ENCODE measurements around the gene AP4S1.
"Not testable (repeated sequence)": the region's sequence is repeated elsewhere in the genome, so short reads cannot be mapped to it uniquely, and the experiment has no call there.

AP4S1 gene

DNA sequence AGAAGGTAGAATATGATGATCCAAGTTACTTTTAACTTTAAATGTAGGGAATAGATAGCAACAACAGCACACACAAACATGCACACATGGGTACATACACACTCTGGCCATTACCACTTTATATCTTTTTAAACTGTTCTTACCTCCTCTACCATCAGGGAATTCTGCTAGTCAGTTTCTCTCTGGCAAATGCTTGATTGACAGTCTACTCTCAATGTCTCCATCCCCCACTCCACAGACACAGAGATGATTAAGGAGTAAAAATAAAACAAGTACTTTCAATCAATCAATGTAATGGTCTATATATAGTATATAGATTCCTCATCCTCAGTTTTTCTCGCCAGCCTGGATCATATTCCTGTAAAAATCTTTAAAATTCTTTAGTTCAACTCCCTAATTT is 16.9 kb downstream of the AP4S1 start:
- no peak overlapping the region for H3K4me3 ChIP-seq (replicated peaks; ENCODE audit: low read depth, low read length)
- no peak for DNase-seq (ENCODE audit: low read depth)
- TF ChIP-seq, protein P1, sequence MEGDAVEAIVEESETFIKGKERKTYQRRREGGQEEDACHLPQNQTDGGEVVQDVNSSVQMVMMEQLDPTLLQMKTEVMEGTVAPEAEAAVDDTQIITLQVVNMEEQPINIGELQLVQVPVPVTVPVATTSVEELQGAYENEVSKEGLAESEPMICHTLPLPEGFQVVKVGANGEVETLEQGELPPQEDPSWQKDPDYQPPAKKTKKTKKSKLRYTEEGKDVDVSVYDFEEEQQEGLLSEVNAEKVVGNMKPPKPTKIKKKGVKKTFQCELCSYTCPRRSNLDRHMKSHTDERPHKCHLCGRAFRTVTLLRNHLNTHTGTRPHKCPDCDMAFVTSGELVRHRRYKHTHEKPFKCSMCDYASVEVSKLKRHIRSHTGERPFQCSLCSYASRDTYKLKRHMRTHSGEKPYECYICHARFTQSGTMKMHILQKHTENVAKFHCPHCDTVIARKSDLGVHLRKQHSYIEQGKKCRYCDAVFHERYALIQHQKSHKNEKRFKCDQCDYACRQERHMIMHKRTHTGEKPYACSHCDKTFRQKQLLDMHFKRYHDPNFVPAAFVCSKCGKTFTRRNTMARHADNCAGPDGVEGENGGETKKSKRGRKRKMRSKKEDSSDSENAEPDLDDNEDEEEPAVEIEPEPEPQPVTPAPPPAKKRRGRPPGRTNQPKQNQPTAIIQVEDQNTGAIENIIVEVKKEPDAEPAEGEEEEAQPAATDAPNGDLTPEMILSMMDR (IDR thresholded peaks at IDR 0.05; ENCODE audit: low read length, missing control alignments): no peak

DNA sequence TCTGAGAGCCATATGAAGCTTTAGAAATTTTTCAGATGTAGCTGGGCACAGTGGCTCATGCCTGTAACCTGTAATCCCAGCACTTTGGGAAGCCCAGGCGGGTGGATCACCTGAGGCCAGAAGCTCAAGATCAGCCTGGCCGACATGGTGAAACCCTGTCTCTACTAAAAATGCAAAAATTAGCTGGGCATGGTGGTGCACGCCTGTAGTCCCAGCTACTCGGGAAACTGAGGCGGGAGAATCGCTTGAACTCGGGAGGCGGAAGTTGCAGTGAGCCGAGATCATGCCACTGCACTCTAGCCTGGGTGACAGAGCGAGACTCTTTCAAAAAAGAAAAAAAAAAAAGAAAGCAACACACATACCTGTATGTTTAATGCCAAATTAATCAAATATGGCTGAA is 17.4 kb downstream of the AP4S1 start:
- not testable (repeated sequence) for H3K4me3 ChIP-seq (replicated peaks; ENCODE audit: low read depth, low read length); DNase-seq (ENCODE audit: low read depth)

DNA sequence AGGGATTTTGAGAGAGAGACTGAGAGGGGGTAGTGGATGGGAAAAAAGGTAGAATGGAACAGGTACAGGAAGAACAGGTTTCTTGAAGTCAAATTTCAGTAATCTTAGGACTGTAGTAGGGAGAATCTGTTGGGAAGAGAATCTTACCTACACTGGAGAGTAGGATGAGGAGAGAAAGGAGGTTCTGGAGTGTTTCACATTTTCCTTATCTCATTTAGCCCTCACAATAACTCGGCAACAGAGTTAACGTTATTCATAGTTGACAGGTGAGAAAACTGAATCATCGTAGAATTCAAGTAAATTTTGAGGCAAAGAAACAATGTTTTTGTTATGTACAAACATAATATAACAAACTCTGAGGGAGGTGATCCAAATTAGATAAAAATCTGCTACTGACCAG is 17.9 kb downstream of the AP4S1 start:
- TF ChIP-seq, protein P1 (IDR thresholded peaks at IDR 0.05; ENCODE audit: low read length, missing control alignments): no peak
- DNase-seq (ENCODE audit: low read depth): no peak
- H3K4me3 ChIP-seq (replicated peaks; ENCODE audit: low read depth, low read length): no peak overlapping the region

DNA sequence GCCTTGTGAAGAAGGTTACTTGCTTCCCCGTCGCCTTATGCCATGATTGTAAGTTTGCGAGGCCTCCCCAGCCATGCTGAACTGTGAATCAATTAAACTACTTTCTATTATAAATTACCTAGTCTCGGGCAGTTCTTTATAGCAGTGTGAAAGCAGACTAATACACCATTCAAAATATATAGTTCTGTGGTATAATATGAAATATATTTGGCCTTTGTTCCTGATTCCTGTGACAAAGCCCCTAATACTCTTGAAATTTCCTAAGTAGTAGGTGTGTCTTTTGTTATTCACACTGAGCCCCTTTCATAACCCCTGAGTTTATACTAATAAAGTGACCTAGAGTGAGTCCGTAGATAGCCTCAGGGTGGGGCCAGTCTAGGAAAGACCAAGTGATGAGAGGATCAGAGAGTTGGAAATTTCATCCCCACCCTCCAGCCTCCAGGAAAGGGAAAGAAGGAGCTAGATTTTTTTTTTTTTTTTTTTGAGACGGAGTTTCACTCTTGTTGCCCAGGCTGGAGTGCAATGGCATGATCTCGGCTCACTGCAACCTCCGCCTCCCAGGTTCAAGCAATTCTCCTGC is 20.1 kb downstream of the AP4S1 start:
- no peak for DNase-seq (ENCODE audit: low read depth)
- TF ChIP-seq, protein P1 (IDR thresholded peaks at IDR 0.05; ENCODE audit: low read length, missing control alignments): no peak
- no peak overlapping the region for H3K4me3 ChIP-seq (replicated peaks; ENCODE audit: low read depth, low read length)

DNA sequence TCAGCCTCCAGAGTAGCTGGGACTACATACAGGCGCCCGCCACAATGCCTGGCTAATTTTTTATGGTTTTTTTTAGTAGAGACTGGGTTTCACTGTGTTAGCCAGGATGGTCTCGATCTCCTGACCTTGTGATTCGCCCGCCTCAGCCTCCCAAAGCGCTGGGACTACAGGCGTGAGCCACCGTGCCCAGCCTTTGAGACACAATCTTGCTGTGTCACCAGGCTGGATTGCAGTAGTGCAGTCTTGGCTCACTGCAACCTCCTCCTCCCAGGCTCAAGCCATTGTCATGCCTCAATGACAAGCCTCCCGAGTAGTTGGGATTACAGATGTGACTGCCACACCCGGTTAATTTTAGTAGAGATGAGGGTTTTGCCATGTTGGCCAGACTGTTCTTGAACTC is 22.1 kb downstream of the AP4S1 start:
- TF ChIP-seq, protein P1 (IDR thresholded peaks at IDR 0.05; ENCODE audit: low read length, missing control alignments): no peak
- no peak overlapping the region for H3K4me3 ChIP-seq (replicated peaks; ENCODE audit: low read depth, low read length)
- DNase-seq (ENCODE audit: low read depth): no peak

DNA sequence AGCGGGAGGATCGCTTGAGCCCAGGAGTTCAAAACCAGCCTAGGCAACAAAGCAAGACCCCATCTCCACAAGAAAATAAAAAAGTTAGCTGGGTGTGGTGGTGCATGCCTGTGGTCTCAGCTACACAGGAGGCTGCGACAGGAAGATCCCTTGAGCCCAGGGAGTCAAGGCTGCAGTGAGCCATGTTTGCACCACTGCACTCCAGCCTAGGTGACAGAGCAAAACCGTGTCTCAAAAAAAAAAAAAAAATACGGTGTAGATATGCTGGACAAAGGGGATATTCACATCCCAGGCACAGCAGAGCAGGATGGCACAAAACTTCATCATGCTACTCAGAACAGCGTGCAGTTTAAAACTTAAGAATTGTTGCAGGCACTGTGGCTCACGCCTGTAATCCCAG is 25.6 kb downstream of the AP4S1 start:
- no peak overlapping the region for H3K4me3 ChIP-seq (replicated peaks; ENCODE audit: low read depth, low read length)
- TF ChIP-seq, protein P1 (IDR thresholded peaks at IDR 0.05; ENCODE audit: low read length, missing control alignments): no peak
- no peak for DNase-seq (ENCODE audit: low read depth)

DNA sequence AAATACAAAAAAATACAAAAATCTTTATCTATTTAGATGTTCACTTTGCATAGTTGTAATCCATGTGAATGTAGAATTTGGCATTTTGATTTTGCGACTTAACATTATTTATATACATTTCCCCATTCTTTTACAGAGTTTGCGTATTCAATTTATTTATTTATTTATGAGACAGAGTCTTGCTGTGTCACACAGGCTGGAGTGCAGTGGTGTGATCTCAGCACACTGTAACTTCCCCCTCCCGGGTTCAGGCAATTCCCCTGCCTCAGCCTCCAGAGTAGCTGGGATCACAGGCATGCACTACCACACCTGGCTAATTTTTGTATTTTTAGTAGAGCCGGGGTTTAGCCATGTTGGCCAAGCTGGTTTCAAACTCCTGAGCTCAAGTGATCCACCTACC is 26.1 kb downstream of the AP4S1 start:
- DNase-seq (ENCODE audit: low read depth): no peak
- H3K4me3 ChIP-seq (replicated peaks; ENCODE audit: low read depth, low read length): no peak overlapping the region
- TF ChIP-seq, protein P1 (IDR thresholded peaks at IDR 0.05; ENCODE audit: low read length, missing control alignments): no peak

DNA sequence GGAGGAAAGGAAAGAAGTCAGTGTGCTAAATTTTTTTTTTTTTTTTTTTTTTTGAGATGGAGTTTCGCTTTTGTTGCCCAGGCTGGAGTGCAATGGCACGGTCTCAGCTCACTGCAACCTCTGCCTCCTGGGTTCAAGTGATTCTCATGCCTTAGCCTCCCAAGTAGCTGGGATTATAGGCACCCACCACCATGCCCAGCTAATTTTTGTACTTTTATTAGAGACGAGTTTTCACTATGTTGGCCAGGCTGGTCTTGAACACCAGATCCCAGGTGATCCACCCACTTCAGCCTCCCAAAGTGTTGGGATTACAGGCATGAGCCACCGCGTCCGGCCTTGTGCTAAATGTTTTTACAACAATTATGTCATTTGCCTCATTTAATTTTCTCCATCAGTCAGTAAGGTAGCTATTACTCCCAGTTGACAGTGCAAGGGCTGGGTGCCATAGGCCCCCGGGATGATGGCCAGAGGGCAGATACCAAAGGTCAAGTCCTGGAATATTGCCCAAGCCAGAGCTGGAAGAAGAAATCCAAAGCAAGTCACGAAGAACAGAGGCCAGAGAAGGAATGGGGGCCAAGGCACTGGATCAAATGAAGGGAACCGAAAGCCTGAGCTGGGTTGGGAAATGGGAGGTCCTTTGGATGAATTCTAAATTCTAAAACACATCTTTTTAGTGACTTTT is 27.6 kb downstream of the AP4S1 start:
- H3K4me3 ChIP-seq (replicated peaks; ENCODE audit: low read depth, low read length): not testable (repeated sequence)
- peak; percentile 56 for DNase-seq (ENCODE audit: low read depth)
